ENCODE measurements around the gene IL17RE.
A peak's percentile ranks its signal among the peaks of the same experiment; 100 is the strongest.
"Not testable (repeated sequence)": the region's sequence is repeated elsewhere in the genome, so short reads cannot be mapped to it uniquely, and the experiment has no call there.

The IL17RE gene

DNA sequence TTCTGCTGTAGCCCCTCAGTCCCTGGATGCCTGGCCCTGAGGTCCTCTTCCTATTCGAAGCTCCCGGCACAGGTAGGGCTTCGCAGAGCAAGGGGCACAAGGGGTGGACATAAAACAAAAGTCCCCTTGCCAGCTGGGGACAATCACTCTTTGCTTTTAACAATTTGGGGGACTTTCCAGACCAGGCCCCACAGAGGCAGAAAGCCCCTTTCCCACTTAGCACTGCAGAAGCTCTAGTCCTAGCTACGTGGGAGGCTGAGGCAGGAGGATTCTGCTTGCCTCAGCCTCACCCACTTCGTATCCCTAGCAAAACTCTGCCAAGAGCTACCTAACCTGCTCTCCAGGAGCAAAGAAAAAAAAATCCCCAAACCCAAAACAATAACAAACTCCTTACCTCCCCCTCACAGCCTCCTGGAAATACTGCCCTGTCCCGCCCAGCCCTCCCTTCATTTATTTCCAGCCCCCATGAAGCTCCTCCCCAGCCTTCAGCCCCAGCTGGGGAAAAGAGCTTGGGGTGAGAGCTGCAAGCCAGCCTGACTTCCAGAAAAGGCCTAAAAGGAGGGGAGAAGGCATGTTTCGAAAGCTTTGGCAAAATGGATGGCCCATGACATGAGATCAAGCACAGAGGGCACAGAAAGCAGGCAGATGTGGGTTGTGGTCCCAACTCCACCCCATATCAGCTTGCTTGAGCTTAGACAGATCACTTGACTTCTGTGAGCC lies 22.7 kb upstream of the IL17RE start, which contains the start of gene CIDEC:
Gene CIDEC, minus strand, starts transcription at position 424 of the 720 bp plus-strand sequence. CDS start 1,767 bp downstream, outside the sequence.
- DNase-seq (ENCODE audit: low spot score) = no peak

GRCh38 chr3:9881441-9881840 lies 21.2 kb upstream of the IL17RE start:
- no peak for DNase-seq (ENCODE audit: low spot score)

GRCh38 chr3:9883706-9884554 lies 18.7 kb upstream of the IL17RE start:
- DNase-seq (ENCODE audit: low spot score) = no peak

DNA sequence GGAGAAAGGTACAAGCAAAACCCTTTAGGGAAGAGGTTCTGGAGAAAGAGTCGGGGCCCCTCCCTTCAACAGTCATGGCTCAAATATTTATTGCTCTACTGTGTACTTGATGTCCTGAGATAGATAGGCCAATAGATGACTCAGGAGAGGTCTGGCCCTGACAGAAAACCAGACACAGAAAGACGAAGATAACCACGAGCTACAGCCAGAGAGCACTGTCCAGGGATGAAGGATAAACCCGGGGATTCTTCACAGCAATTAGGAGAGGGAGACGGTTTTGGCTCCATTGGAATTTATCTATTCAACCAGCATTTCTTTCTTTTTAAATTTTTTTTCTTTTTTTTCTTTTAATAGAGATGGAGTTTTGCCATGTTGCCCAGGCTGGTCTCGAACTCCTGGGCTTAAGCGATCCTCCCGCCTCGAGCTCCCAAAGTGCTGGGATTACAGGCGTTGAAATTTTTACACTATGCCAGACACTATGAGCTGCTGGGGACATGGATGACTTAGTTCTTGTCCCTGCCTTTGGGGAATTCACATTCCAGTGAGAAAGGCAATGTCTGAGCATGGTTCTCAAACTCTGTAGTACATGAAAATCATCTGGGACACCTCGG lies 18.0 kb upstream of the IL17RE start:
- no peak for DNase-seq (ENCODE audit: low spot score)

DNA sequence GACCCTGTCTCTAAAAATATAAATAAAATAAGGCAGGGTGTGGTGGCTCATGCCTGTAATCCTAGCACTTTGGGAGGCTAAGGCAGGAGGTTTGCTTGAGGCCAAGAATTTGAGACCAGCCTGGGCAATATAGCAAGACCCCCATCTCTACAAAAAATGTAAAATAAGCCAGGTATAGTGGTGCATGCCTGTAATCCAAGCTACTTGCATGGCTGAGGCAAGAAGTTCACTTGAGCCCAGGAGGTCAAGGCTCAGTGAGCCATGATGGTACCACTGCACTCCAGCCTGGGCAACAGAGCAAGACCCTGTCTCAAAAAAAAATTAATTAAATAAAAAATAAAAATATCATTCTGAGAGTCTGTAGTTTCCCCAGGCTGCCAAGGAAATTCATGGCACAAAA lies 16.3 kb upstream of the IL17RE start:
- no peak for DNase-seq (ENCODE audit: low spot score)

GRCh38 chr3:9887480-9887879 lies 15.2 kb upstream of the IL17RE start:
- DNase-seq (ENCODE audit: low spot score) = no peak

DNA sequence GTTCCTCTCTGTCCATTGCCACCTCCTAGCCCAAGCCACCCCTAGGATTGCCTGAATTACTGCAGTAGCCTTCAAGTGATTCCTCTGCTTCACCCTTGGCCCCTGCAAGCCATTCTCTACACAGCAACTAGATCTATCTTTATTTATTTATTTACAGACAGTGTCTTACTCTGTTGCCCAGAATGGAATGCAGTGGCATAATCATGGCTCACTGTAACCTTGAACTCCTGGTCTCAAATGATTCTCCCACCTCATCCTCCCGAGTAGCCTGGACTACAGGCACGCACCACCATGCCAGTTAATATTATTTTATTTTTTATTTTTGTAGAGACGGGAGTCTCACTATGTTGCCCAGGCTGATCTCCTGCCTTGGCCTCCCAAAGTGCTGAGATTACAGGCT lies 14.1 kb upstream of the IL17RE start:
- no peak for DNase-seq (ENCODE audit: low spot score)

- no peak for DNase-seq (ENCODE audit: low spot score)
Observed at GRCh38 chr3:9889405-9889804, 13.2 kb upstream of the IL17RE start.

GRCh38 chr3:9890249-9891071 lies 12.2 kb upstream of the IL17RE start, which contains the start of gene JAGN1:
TSS of gene JAGN1 (plus strand) at chr3:9890610. CDS start at chr3:9890723, 113 bp downstream.
- DNase-seq (ENCODE audit: low spot score) = peak; percentile 92

GRCh38 chr3:9891072-9891622 lies 11.5 kb upstream of the IL17RE start:
- DNase-seq (ENCODE audit: low spot score) = no peak

- no peak for DNase-seq (ENCODE audit: low spot score)
Observed at GRCh38 chr3:9893739-9894138, 8.9 kb upstream of the IL17RE start.

DNA sequence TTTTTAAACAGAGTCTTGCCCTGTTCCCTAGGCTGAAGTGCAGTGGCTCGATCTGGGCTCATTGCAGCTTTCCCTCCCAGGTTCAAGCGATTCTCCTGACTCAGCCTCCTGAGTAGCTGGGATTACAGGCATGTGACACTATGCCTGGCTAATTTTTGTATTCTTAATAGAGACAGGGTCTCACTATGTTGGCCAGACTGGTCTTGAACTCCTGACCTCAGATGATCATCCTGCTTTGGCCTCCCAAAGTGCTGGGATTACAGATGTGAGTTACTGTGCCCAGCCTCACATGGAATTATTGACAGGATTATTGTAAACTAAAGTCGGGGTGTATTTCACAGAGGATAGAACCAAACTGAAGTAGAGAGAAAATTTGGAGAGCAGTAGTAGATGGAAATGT lies 6.9 kb upstream of the IL17RE start:
- DNase-seq (ENCODE audit: low spot score) = not testable (repeated sequence)

DNA sequence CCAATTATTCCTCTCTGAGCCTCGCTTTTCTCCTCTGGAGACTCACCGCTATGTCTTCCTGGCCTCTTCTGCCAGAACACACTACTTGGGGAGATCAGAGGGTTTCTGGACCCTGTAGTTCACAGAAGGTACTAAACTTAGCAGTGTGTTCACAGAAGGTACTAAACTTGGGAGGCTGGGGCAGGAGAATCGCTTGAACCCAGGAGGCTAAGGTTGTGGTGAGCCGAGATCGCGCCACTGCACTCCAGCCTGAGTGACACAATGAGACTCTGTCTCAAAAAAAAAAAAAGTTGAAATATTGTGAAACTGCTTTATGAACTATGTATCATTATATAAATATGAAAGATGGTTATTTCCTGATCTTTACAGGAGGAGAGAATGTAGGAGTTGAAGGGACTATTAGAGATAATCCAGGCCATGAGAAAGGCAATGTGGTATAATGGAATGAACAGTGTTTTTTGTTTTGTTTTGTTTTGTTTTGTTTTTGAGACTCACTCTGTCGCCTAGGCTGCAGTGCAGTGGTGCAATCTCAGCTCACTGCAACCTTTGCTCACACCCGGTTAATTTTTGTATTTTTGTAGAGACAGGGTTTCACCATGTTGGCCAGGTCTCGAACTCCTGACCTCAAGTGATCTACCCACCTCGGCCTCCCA lies 5.8 kb upstream of the IL17RE start:
- DNase-seq (ENCODE audit: low spot score) = not testable (repeated sequence)

GRCh38 chr3:9897408-9898372 lies 5.0 kb upstream of the IL17RE start:
- DNase-seq (ENCODE audit: low spot score) = no peak

- no peak for DNase-seq (ENCODE audit: low spot score)
Observed at GRCh38 chr3:9898467-9899241, 4.0 kb upstream of the IL17RE start.

GRCh38 chr3:9899289-9899791 lies 3.3 kb upstream of the IL17RE start:
- DNase-seq (ENCODE audit: low spot score) = no peak

GRCh38 chr3:9900965-9901415 lies 1.7 kb upstream of the IL17RE start:
- DNase-seq (ENCODE audit: low spot score) = not testable (repeated sequence)

- DNase-seq (ENCODE audit: low spot score) = no peak
Observed at GRCh38 chr3:9901967-9902366, 681 bp upstream of the IL17RE start.

GRCh38 chr3:9903238-9903624 lies 583 bp downstream of the IL17RE start:
- no peak for DNase-seq (ENCODE audit: low spot score)
